Coronary artery (tissue), 2 donors: ENCODE results near the gene S100Z.

Source experiments
- DNase-seq: peaks from one replicate; pipeline ENCODE4 v3.0.0-alpha.2; 2017; ENCODE audit warnings: low spot score
- H3K27ac ChIP-seq, 2 donors: fragments of 200-600 bp; sonication (generic); one replicate each; pipeline ENCODE4 v1.5.1; 2016 to 2019
- H3K4me3 ChIP-seq: fragments of 200-600 bp; sonication (generic); 2 replicates; pipeline ENCODE4 v1.5.1; 2016; ENCODE audit warnings: mild to moderate bottlenecking, moderate library complexity
- TF ChIP-seq, protein P1 (sequence below): fragments of 200-600 bp; sonication (generic); IDR thresholded peaks from one replicate; pipeline ENCODE4 v1.5.1; 2019; ENCODE audit warnings: antibody characterized with exemption

S100Z gene

DNA sequence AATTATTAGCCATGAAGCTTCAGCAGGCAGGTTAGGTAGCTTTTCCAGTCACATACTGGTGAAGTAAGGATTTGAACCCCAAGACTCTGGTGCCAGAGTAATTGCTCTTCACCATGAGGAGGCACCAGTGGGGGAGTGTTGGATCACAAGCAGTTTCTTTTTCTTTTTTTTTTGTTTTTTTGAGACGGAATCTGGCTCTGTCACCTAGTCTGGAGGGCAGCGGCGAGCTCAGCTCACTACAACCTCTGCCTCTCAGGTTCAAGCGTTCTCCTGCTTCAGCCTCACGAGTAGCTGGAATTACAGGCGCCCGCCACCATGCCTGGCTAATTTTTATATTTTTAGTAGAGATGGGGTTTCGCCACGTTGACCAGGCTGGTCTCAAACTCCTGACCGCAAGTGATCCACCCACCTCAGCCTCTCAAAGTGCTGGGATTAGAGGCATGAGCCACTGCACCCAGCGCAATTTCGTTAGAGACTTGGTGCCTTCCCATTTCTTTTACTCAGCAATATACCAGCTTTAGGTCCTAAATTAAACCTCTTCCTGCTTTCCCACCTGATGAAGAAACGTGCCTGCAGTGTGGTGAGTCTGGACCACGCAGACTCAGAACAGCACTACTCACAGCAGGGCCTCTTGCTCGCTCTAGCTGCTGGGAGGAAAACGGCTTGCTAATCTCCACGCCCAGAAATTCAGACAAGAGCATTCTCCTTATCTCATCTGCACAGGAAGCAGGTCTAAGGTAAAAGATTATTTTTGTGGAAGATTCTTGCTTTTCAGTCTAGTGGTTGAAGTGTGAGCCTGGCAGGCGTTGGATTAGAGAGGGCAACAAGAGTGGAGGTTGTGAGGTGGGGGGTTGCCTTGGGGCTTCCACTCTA lies at the start of gene S100Z:
Gene S100Z (plus strand): TSS at position 596 of the 873 bp plus-strand sequence. CDS start 25,346 bp downstream, outside the sequence.
- no peak within 1 kb of the TSS for H3K4me3 ChIP-seq
- TF ChIP-seq, protein P1, sequence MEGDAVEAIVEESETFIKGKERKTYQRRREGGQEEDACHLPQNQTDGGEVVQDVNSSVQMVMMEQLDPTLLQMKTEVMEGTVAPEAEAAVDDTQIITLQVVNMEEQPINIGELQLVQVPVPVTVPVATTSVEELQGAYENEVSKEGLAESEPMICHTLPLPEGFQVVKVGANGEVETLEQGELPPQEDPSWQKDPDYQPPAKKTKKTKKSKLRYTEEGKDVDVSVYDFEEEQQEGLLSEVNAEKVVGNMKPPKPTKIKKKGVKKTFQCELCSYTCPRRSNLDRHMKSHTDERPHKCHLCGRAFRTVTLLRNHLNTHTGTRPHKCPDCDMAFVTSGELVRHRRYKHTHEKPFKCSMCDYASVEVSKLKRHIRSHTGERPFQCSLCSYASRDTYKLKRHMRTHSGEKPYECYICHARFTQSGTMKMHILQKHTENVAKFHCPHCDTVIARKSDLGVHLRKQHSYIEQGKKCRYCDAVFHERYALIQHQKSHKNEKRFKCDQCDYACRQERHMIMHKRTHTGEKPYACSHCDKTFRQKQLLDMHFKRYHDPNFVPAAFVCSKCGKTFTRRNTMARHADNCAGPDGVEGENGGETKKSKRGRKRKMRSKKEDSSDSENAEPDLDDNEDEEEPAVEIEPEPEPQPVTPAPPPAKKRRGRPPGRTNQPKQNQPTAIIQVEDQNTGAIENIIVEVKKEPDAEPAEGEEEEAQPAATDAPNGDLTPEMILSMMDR: no peak
- H3K27ac ChIP-seq: no peak within 1 kb of the TSS
- DNase-seq: no peak

DNA sequence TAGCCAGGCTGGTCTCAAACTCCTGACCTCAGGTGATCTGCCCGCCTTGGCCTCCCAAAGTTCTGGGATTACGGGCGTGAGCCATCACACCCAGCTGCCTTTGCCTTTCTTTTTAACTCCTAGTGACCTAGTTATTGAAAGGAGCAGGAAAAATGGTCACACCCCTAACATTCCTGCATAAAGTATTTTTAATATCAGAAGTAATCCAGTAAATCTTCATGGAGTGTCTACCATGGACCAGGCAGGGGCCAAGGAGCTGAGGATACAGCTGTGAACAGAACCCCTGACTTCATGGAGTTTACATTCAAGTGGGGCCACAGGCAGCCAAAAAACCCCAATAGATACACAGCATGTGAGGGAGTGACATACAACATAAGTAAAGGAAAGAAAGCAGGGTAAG lies 49.2 kb upstream of the S100Z start:
- TF ChIP-seq, protein P1: no peak
- peak overlapping the region in 1 of 2 donors; percentile 28 for H3K27ac ChIP-seq
- no peak overlapping the region for H3K4me3 ChIP-seq
- no peak for DNase-seq

DNA sequence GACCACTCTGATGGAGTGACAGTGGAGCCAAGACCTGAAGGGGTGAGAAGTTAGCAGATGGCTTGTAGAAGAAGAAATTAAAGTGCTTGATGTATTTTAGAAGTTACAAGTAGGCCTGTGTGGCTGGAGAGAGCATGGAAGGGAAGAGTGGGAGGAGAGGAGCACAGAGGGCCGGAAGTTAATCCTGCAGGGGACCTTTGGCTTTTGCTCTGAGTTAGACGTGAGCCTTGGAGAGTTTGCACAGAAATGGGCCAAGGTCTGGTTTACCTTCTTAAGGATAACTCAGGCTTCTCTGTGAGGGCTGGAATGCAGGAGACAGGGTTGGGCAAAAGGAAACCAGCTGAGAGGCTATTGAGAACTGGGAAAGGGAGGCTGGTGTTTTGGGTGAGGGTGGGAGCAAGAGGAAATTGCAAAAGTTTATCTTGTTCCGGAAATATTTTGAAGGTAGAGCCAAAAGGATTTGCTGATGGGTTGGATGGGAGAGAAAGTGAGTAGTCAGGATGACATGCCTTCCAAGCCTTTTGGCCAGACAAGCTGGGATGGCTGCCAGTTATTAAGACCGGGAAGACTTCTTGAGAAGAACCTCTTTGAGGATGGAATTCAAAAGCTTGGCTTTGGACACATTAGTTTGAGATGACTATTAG lies 48.5 kb upstream of the S100Z start:
- Histone ChIP-seq H3K27ac (peak overlapping the region in 1 of 2 donors; percentile 68), H3K4me3 (no peak overlapping the region)
- TF ChIP-seq, protein P1: no peak
- no peak for DNase-seq

DNA sequence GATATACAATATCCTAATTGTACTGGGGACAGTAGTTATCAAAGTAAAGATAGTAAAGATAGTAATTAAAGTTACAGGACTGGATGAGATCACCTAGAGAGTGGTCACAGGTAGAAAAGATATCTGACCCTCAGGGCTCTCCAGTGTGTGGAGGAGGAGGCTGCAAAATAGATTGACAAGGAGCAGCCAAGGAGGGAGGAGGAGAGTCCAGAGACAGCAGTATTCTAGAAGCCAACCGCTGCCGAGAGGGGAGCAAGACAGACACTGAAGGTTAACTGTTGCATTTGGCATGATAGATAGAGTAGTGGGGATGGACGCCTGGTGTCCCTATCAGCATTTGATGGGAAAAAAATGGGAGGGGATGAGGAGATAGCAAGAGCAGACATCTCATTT lies 48.0 kb upstream of the S100Z start:
- Histone ChIP-seq H3K27ac (no peak overlapping the region), H3K4me3 (no peak overlapping the region)
- DNase-seq: no peak
- TF ChIP-seq, protein P1: no peak

DNA sequence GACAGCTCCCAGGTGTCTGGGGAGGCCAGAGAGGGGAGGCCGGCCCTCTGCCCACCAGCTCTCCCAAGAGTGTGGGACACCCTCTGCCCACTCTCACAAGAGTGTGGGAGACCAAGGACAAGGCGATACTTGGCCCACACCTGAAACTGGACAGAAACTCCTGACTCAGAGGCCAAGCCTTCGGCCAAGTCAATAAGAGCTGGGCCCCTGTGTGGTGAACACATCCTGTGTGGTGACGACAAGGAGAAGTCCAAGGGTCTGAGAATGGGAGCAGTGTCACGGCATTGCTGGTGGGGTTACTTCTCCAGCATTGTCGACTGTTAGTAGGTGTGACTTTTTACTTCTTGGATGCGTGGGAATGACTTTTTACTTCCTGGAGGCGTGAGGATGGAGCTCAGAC lies 45.5 kb upstream of the S100Z start:
- Histone ChIP-seq H3K27ac (no peak overlapping the region), H3K4me3 (no peak overlapping the region)
- TF ChIP-seq, protein P1: no peak
- no peak for DNase-seq

DNA sequence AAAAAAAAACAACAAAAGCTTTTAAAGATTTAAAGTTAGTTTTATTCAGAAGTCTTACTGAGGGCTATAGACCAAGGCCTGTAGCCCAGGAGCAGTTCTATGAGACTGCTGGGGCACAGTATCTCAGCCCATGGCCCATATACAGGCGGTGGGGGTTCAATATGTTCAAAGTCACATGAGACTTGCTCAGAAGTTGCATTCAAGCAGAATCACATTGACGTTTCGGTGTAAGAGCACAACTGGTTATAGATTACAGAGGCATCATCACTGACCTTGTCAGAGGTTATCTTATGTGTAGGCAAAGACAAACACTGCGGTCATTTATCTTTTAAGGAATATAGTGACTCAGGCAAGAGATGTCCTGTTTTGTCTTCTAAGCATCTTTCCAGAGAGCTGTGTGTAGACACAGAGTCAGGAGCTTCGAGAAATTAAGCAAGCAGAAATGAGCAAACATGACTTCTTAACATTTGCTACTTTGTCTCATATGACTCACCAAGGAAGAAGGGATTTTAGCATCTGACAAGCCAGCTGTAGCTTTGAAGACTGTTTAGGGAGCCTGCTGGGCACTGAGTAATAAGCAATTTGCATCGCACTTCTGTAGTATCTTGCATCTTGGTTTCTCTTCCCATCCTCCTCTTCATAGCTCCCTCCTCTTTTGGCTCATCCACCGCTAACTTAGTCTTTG lies 43.9 kb upstream of the S100Z start:
- TF ChIP-seq, protein P1: no peak
- no peak for DNase-seq
- Histone ChIP-seq H3K27ac (peak overlapping the region in 1 of 2 donors; percentile 72), H3K4me3 (no peak overlapping the region)
